ENCODE measurements around the gene MAN2A2.

- no peak for TF ChIP-seq CTCF (conservative IDR thresholded peaks at IDR 0.05)
- TF ChIP-seq ZFX (IDR thresholded peaks at IDR 0.05): no peak
Observed at GRCh38 chr15:90970274-90970673, 67.2 kb downstream of the MAN2A2 start.

Data from C4-2B (cell line).